HG03558 (cell line): Measurements from ENCODE around the gene KRT82.
A peak's percentile ranks its signal among the peaks of the same experiment; 100 is the strongest.

Experiments used
- ATAC-seq: cut with Tn5 transposase; IDR thresholded peaks from one replicate; pipeline ENCODE4 v1.9.1; 2021; ENCODE audit warnings: moderate number of reproducible peaks; ENCODE audit not compliant: unreplicated experiment; ENCODE audit errors: extremely low read depth

Gene KRT82

GRCh38 chr12:52364061-52364460 lies 42.1 kb downstream of the KRT82 start:
- no peak for ATAC-seq

GRCh38 chr12:52363111-52363679 lies 42.9 kb downstream of the KRT82 start:
- no peak for ATAC-seq

- ATAC-seq, result no peak
These were observed 43.9 kb downstream of the KRT82 start for GRCh38 chr12:52362118-52362726.

GRCh38 chr12:52361553-52361952 lies 44.6 kb downstream of the KRT82 start:
- ATAC-seq, result no peak

GRCh38 chr12:52360663-52361271 lies 45.4 kb downstream of the KRT82 start:
- no peak for ATAC-seq

GRCh38 chr12:52360106-52360662 lies 46.0 kb downstream of the KRT82 start:
- no peak for ATAC-seq

- no peak for ATAC-seq
These were observed 46.5 kb downstream of the KRT82 start for GRCh38 chr12:52359621-52360061.

GRCh38 chr12:52358575-52359350 lies 47.4 kb downstream of the KRT82 start:
- ATAC-seq, result peak; percentile 80

GRCh38 chr12:52356762-52357580 lies 49.2 kb downstream of the KRT82 start:
- no peak for ATAC-seq

- ATAC-seq, result no peak
These were observed 49.9 kb downstream of the KRT82 start for GRCh38 chr12:52356031-52356761.

- no peak for ATAC-seq
These were observed 51.0 kb downstream of the KRT82 start for GRCh38 chr12:52355176-52355575.

- ATAC-seq, result no peak
These were observed 51.9 kb downstream of the KRT82 start for GRCh38 chr12:52354200-52354599.

- ATAC-seq, result no peak
These were observed 52.4 kb downstream of the KRT82 start for GRCh38 chr12:52353766-52354165.

- ATAC-seq, result no peak
These were observed 53.2 kb downstream of the KRT82 start for GRCh38 chr12:52352951-52353350.

- ATAC-seq, result no peak
These were observed 54.7 kb downstream of the KRT82 start for GRCh38 chr12:52351196-52352059.

- no peak for ATAC-seq
These were observed 55.3 kb downstream of the KRT82 start for GRCh38 chr12:52350786-52351185.

- no peak for ATAC-seq
These were observed 56.0 kb downstream of the KRT82 start for GRCh38 chr12:52350021-52350620.

GRCh38 chr12:52349196-52349595 lies 56.9 kb downstream of the KRT82 start:
- no peak for ATAC-seq
